Heart left ventricle (tissue), 13 donors: ENCODE data around the gene IL11.
A peak's percentile ranks its signal among the peaks of the same experiment; 100 is the strongest.

Experiments
- POLR2A ChIP-seq, 2 donors: fragments of 450-650 bp; IDR thresholded peaks; one replicate each; pipeline ENCODE4 v1.6.1; 2017; ENCODE audit warnings: antibody characterized with exemption in 2 of 2, mild to moderate bottlenecking in 2 of 2, moderate library complexity in 2 of 2
- TF ChIP-seq, protein P1 (sequence below), 12 donors: fragments of 200-600 bp; sonication (generic) in 4 of 12; IDR thresholded peaks; one replicate each; pipeline versions ENCODE4 v1.5.0 to v1.8.0; 2018 to 2022; ENCODE audit warnings: antibody characterized with exemption in 12 of 12, mild to moderate bottlenecking in 5 of 12
- donor health status: ischemic (EF 13 %, LVEDD 7.1; RV severe dilation, severe dysfunction).
- donor health status: DM: no; HTN: yes; CAD: no.
- donor health status: DM: no; HTN: no; CAD: no.
- donor health status: ischemic (EF 25% LVEDD 6.9; RV normal size, moderate dysfunction).
- donor health status: ischemic (EF 25% LVEDD 5.7; RV mildly dilated, moderate dysfunction).
- donor health status: ischemic (EF 35%, LVEDD 5.7; RV mildly dilated, moderate dysfunction).
- donor health status: nonischemic (EF 11% LVEDD 7.7; RV severe dilation, severe dysfunction).
- donor health status: DM: yes; HTN: yes; CAD: no.
- donor health status: PGD.
- donor health status: ischemic (EF 29% LVEDD 5.4; RV normal size, mild dysfunction).
- donor health status: nonischemic (EF 23%, LVEDD 6.1; RV moderate dilation, normal function).

DNA sequence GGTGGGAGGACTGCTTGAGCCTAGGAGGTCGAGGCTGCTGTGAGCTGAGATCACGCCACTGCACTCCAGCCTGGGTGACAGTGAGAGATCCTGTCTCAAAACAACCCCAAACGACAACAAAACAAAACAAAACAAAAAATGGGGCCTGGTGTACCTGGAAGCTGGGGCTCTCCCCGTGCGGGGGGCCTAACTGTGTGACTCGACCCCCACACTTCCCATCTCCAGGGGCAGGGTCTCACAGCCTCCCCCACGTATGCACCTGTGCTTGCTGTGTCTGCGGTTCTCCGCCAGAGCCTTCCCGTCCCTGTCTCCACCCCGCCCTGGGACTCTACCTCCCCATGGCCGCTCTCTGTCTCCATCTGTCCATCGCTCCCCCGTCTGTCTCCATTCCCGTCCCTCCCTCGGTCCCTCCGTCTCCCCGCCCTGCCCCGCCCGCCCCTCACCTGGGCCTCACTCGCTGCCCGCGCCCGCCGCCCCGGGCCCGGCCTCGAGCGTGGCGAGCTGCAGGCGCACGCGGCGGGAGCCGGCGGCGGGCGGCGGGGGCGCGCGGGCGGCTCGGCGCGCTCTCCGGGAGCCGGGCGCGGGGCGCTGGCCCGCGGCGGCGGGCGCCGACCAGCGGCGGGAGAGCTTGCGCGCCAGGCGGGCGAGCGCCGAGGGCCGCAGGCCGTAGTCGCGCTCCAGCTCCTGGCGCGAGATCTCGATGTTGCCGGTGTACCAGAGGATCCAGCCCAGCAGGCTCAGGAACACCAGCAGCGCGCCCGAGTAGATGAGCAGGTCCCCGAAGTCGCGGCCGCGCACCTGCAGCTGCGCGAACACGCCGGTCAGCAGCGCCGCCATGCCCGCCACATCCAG lies 13.2 kb upstream of the IL11 start:
- TF ChIP-seq, protein P1, sequence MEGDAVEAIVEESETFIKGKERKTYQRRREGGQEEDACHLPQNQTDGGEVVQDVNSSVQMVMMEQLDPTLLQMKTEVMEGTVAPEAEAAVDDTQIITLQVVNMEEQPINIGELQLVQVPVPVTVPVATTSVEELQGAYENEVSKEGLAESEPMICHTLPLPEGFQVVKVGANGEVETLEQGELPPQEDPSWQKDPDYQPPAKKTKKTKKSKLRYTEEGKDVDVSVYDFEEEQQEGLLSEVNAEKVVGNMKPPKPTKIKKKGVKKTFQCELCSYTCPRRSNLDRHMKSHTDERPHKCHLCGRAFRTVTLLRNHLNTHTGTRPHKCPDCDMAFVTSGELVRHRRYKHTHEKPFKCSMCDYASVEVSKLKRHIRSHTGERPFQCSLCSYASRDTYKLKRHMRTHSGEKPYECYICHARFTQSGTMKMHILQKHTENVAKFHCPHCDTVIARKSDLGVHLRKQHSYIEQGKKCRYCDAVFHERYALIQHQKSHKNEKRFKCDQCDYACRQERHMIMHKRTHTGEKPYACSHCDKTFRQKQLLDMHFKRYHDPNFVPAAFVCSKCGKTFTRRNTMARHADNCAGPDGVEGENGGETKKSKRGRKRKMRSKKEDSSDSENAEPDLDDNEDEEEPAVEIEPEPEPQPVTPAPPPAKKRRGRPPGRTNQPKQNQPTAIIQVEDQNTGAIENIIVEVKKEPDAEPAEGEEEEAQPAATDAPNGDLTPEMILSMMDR (IDR thresholded peaks at IDR 0.05): peak in 7 of 12 donors; percentile 17 to 53 (median 35)
- no peak for TF ChIP-seq POLR2A (IDR thresholded peaks at IDR 0.05)
